Measurements from ENCODE around the gene SLC10A6.

Gene SLC10A6

GRCh38 chr4:86848732-86849619 lies at the start of gene SLC10A6:
Gene SLC10A6 (minus strand): TSS chr4:86849384. CDS start chr4:86849115, 269 bp downstream.
- H3K4me3 ChIP-seq (ENCODE audit: low read depth, low read length), result no peak within 1 kb of the TSS
- H3K27me3 ChIP-seq (ENCODE audit: control insufficient read depth, insufficient read depth, low read length), result peaks cover 5% of the 10 kb centered on the region
- H3K9me3 ChIP-seq (ENCODE audit: control insufficient read depth, insufficient read depth, low read length), result no peaks in the 10 kb centered on the region
- H3K9ac ChIP-seq (ENCODE audit: low read depth, low read length), result no peak within 1 kb of the TSS
- H3K36me3 ChIP-seq (ENCODE audit: control insufficient read depth, insufficient read depth, low read length), result no peaks in the 10 kb centered on the region
- peaks cover 4% of the 10 kb centered on the region for H3K4me1 ChIP-seq (ENCODE audit: control insufficient read depth, insufficient read depth, low read length)

GRCh38 chr4:86898562-86898961 lies 49.4 kb upstream of the SLC10A6 start:
- no peak overlapping the region for H3K4me3 ChIP-seq (ENCODE audit: low read depth, low read length)
- H3K9ac ChIP-seq (ENCODE audit: low read depth, low read length), result no peak overlapping the region
- H3K9me3 ChIP-seq (ENCODE audit: control insufficient read depth, insufficient read depth, low read length), result no peaks in the 10 kb centered on the region
- peaks cover 2% of the 10 kb centered on the region for H3K27me3 ChIP-seq (ENCODE audit: control insufficient read depth, insufficient read depth, low read length)
- H3K36me3 ChIP-seq (ENCODE audit: control insufficient read depth, insufficient read depth, low read length), result no peaks in the 10 kb centered on the region
- no peaks in the 10 kb centered on the region for H3K4me1 ChIP-seq (ENCODE audit: control insufficient read depth, insufficient read depth, low read length)

GRCh38 chr4:86896596-86896995 lies 47.4 kb upstream of the SLC10A6 start:
- Histone ChIP-seq H3K36me3 (ENCODE audit: control insufficient read depth, insufficient read depth, low read length) (no peaks in the 10 kb centered on the region), H3K4me1 (ENCODE audit: control insufficient read depth, insufficient read depth, low read length) (no peaks in the 10 kb centered on the region), H3K9me3 (ENCODE audit: control insufficient read depth, insufficient read depth, low read length) (no peaks in the 10 kb centered on the region), H3K9ac (ENCODE audit: low read depth, low read length) (no peak overlapping the region), H3K4me3 (ENCODE audit: low read depth, low read length) (no peak overlapping the region), H3K27me3 (ENCODE audit: control insufficient read depth, insufficient read depth, low read length) (peaks cover 6% of the 10 kb centered on the region)

- no peaks in the 10 kb centered on the region for H3K36me3 ChIP-seq (ENCODE audit: control insufficient read depth, insufficient read depth, low read length)
- H3K9ac ChIP-seq (ENCODE audit: low read depth, low read length), result no peak overlapping the region
- H3K4me1 ChIP-seq (ENCODE audit: control insufficient read depth, insufficient read depth, low read length), result peaks cover 4% of the 10 kb centered on the region
- H3K9me3 ChIP-seq (ENCODE audit: control insufficient read depth, insufficient read depth, low read length), result no peaks in the 10 kb centered on the region
- no peak overlapping the region for H3K4me3 ChIP-seq (ENCODE audit: low read depth, low read length)
- H3K27me3 ChIP-seq (ENCODE audit: control insufficient read depth, insufficient read depth, low read length), result peaks cover 10% of the 10 kb centered on the region
These were observed 46.7 kb upstream of the SLC10A6 start for GRCh38 chr4:86895692-86896488.

GRCh38 chr4:86894455-86894854 lies 45.3 kb upstream of the SLC10A6 start:
- Histone ChIP-seq H3K9me3 (ENCODE audit: control insufficient read depth, insufficient read depth, low read length) (no peaks in the 10 kb centered on the region), H3K4me1 (ENCODE audit: control insufficient read depth, insufficient read depth, low read length) (peaks cover 4% of the 10 kb centered on the region), H3K36me3 (ENCODE audit: control insufficient read depth, insufficient read depth, low read length) (no peaks in the 10 kb centered on the region), H3K9ac (ENCODE audit: low read depth, low read length) (no peak overlapping the region), H3K27me3 (ENCODE audit: control insufficient read depth, insufficient read depth, low read length) (peaks cover 14% of the 10 kb centered on the region), H3K4me3 (ENCODE audit: low read depth, low read length) (no peak overlapping the region)

- Histone ChIP-seq H3K9ac (ENCODE audit: low read depth, low read length) (no peak overlapping the region), H3K27me3 (ENCODE audit: control insufficient read depth, insufficient read depth, low read length) (peaks cover 14% of the 10 kb centered on the region), H3K4me3 (ENCODE audit: low read depth, low read length) (peak overlapping the region; percentile 56), H3K36me3 (ENCODE audit: control insufficient read depth, insufficient read depth, low read length) (no peaks in the 10 kb centered on the region), H3K9me3 (ENCODE audit: control insufficient read depth, insufficient read depth, low read length) (no peaks in the 10 kb centered on the region), H3K4me1 (ENCODE audit: control insufficient read depth, insufficient read depth, low read length) (peaks cover 4% of the 10 kb centered on the region)
These were observed 44.0 kb upstream of the SLC10A6 start for GRCh38 chr4:86893136-86893535.

GRCh38 chr4:86892636-86892960 lies 43.4 kb upstream of the SLC10A6 start:
- H3K4me1 ChIP-seq (ENCODE audit: control insufficient read depth, insufficient read depth, low read length), result peaks cover 4% of the 10 kb centered on the region

GRCh38 chr4:86891762-86892635 lies 42.8 kb upstream of the SLC10A6 start, which contains the start of gene C4orf36:
Gene C4orf36 (minus strand): TSS chr4:86892422. CDS start chr4:86891520, 902 bp downstream.
- Histone ChIP-seq H3K9me3 (ENCODE audit: control insufficient read depth, insufficient read depth, low read length) (no peaks in the 10 kb centered on the region), H3K36me3 (ENCODE audit: control insufficient read depth, insufficient read depth, low read length) (no peaks in the 10 kb centered on the region), H3K9ac (ENCODE audit: low read depth, low read length) (peak within 1 kb of the TSS; percentile 88), H3K27me3 (ENCODE audit: control insufficient read depth, insufficient read depth, low read length) (peaks cover 14% of the 10 kb centered on the region), H3K4me3 (ENCODE audit: low read depth, low read length) (peak within 1 kb of the TSS; percentile 56), H3K4me1 (ENCODE audit: control insufficient read depth, insufficient read depth, low read length) (peaks cover 4% of the 10 kb centered on the region)

More at GRCh38 chr4:86892636-86892960, 43.4 kb upstream of the SLC10A6 start:
- H3K9ac ChIP-seq (ENCODE audit: low read depth, low read length), result peak overlapping the region; percentile 88
- H3K9me3 ChIP-seq (ENCODE audit: control insufficient read depth, insufficient read depth, low read length), result no peaks in the 10 kb centered on the region
- peak overlapping the region; percentile 56 for H3K4me3 ChIP-seq (ENCODE audit: low read depth, low read length)
- no peaks in the 10 kb centered on the region for H3K36me3 ChIP-seq (ENCODE audit: control insufficient read depth, insufficient read depth, low read length)
- H3K27me3 ChIP-seq (ENCODE audit: control insufficient read depth, insufficient read depth, low read length), result peaks cover 14% of the 10 kb centered on the region

- H3K4me1 ChIP-seq (ENCODE audit: control insufficient read depth, insufficient read depth, low read length), result peaks cover 4% of the 10 kb centered on the region
- H3K36me3 ChIP-seq (ENCODE audit: control insufficient read depth, insufficient read depth, low read length), result no peaks in the 10 kb centered on the region
- H3K9me3 ChIP-seq (ENCODE audit: control insufficient read depth, insufficient read depth, low read length), result no peaks in the 10 kb centered on the region
- no peak overlapping the region for H3K9ac ChIP-seq (ENCODE audit: low read depth, low read length)
- no peak overlapping the region for H3K4me3 ChIP-seq (ENCODE audit: low read depth, low read length)
- peaks cover 14% of the 10 kb centered on the region for H3K27me3 ChIP-seq (ENCODE audit: control insufficient read depth, insufficient read depth, low read length)
These were observed 41.6 kb upstream of the SLC10A6 start for GRCh38 chr4:86890790-86891189.

GRCh38 chr4:86879641-86880040 lies 30.5 kb upstream of the SLC10A6 start:
- Histone ChIP-seq H3K36me3 (ENCODE audit: control insufficient read depth, insufficient read depth, low read length) (no peaks in the 10 kb centered on the region), H3K4me3 (ENCODE audit: low read depth, low read length) (no peak overlapping the region), H3K27me3 (ENCODE audit: control insufficient read depth, insufficient read depth, low read length) (no peaks in the 10 kb centered on the region), H3K9ac (ENCODE audit: low read depth, low read length) (no peak overlapping the region), H3K9me3 (ENCODE audit: control insufficient read depth, insufficient read depth, low read length) (no peaks in the 10 kb centered on the region), H3K4me1 (ENCODE audit: control insufficient read depth, insufficient read depth, low read length) (no peaks in the 10 kb centered on the region)

- Histone ChIP-seq H3K27me3 (ENCODE audit: control insufficient read depth, insufficient read depth, low read length) (no peaks in the 10 kb centered on the region), H3K9ac (ENCODE audit: low read depth, low read length) (no peak overlapping the region), H3K36me3 (ENCODE audit: control insufficient read depth, insufficient read depth, low read length) (no peaks in the 10 kb centered on the region), H3K4me1 (ENCODE audit: control insufficient read depth, insufficient read depth, low read length) (no peaks in the 10 kb centered on the region), H3K9me3 (ENCODE audit: control insufficient read depth, insufficient read depth, low read length) (no peaks in the 10 kb centered on the region), H3K4me3 (ENCODE audit: low read depth, low read length) (no peak overlapping the region)
These were observed 29.5 kb upstream of the SLC10A6 start for GRCh38 chr4:86878640-86879039.

Data from iPS-15b (cell line).